Central memory CD8-positive, alpha-beta T cell (primary cell): ENCODE results near the gene PDE6A.

Source experiments
- ATAC-seq: fragments of 150-1000 bp; cut with Tn5 transposase; replicated peaks from 2 replicates; pipeline ENCODE4 v1.10.0; 2022; ENCODE audit warnings: mild to moderate bottlenecking, moderate FRiP score, moderate number of reproducible peaks; ENCODE audit not compliant: poor library complexity, severe bottlenecking; ENCODE audit errors: extremely low read depth
- DNase-seq, 2 donors: peaks; one replicate each; pipeline ENCODE4 v3.0.0; 2021; ENCODE audit warnings: low spot score in 2 of 2
- H3K27ac Mint-ChIP-seq: one replicate; pipeline ENCODE4 v1.8.0; 2022; ENCODE audit warnings: low read depth, mild to moderate bottlenecking, moderate library complexity, mixed read lengths
- H3K27me3 Mint-ChIP-seq: one replicate; pipeline ENCODE4 v1.8.0; 2022; ENCODE audit warnings: mixed read lengths
- H3K36me3 Mint-ChIP-seq: one replicate; pipeline ENCODE4 v1.8.0; 2022; ENCODE audit warnings: mild to moderate bottlenecking, moderate library complexity, mixed read lengths; ENCODE audit not compliant: insufficient read depth
- H3K4me1 Mint-ChIP-seq: one replicate; pipeline ENCODE4 v1.8.0; 2022; ENCODE audit warnings: mixed read lengths
- H3K4me3 Mint-ChIP-seq: one replicate; pipeline ENCODE4 v1.8.0; 2022; ENCODE audit warnings: mild to moderate bottlenecking, moderate library complexity, mixed read lengths
- H3K9me3 Mint-ChIP-seq: one replicate; pipeline ENCODE4 v1.8.0; 2022; ENCODE audit warnings: mixed read lengths

PDE6A gene

GRCh38 chr5:149961957-149962409 is 17.4 kb upstream of the PDE6A start:
- Mint-ChIP-seq H3K36me3 (peaks cover 6% of the 10 kb centered on the region), H3K27ac (no peak overlapping the region), H3K27me3 (no peaks in the 10 kb centered on the region), H3K4me1 (peaks cover 35% of the 10 kb centered on the region), H3K9me3 (no peaks in the 10 kb centered on the region), H3K4me3 (peak overlapping the region; percentile 91)
- no peak for ATAC-seq
- no peak for DNase-seq

- DNase-seq (no peak), ATAC-seq (no peak)
- Mint-ChIP-seq H3K4me1 (peaks cover 35% of the 10 kb centered on the region), H3K9me3 (no peaks in the 10 kb centered on the region), H3K27ac (peak overlapping the region; percentile 95), H3K36me3 (peaks cover 6% of the 10 kb centered on the region), H3K4me3 (peak overlapping the region; percentile 91), H3K27me3 (no peaks in the 10 kb centered on the region)
These were observed 16.6 kb upstream of the PDE6A start for GRCh38 chr5:149961186-149961685.

GRCh38 chr5:149960272-149961185 is 15.9 kb upstream of the PDE6A start, which contains the start of gene SLC26A2:
SLC26A2 (plus strand) TSS chr5:149960758; CDS start chr5:149977653, 16,895 bp downstream.
- Mint-ChIP-seq H3K36me3 (peaks cover 6% of the 10 kb centered on the region), H3K27me3 (no peaks in the 10 kb centered on the region), H3K9me3 (no peaks in the 10 kb centered on the region)

GRCh38 chr5:149959406-149960236 is 15.0 kb upstream of the PDE6A start:
- H3K4me3 Mint-ChIP-seq, result peak overlapping the region; percentile 91
- DNase-seq (no peak), ATAC-seq (no peak)
- peaks cover 35% of the 10 kb centered on the region for H3K4me1 Mint-ChIP-seq
- H3K27me3 Mint-ChIP-seq, result no peaks in the 10 kb centered on the region
- no peaks in the 10 kb centered on the region for H3K9me3 Mint-ChIP-seq
- H3K36me3 Mint-ChIP-seq, result peaks cover 6% of the 10 kb centered on the region
- peak overlapping the region; percentile 95 for H3K27ac Mint-ChIP-seq

More at GRCh38 chr5:149960272-149961185, 15.9 kb upstream of the PDE6A start, which contains the start of gene SLC26A2:
- peak within 1 kb of the TSS; percentile 91 for H3K4me3 Mint-ChIP-seq
- DNase-seq (peak; percentile 79 to 88), ATAC-seq (peak; percentile 99)
- H3K4me1 Mint-ChIP-seq, result peaks cover 35% of the 10 kb centered on the region
- H3K27ac Mint-ChIP-seq, result peak within 1 kb of the TSS; percentile 95

GRCh38 chr5:149957855-149958254 is 13.3 kb upstream of the PDE6A start:
- no peak for DNase-seq
- ATAC-seq, result no peak
- Mint-ChIP-seq H3K27me3 (no peaks in the 10 kb centered on the region), H3K36me3 (peaks cover 6% of the 10 kb centered on the region), H3K4me1 (peaks cover 33% of the 10 kb centered on the region), H3K9me3 (no peaks in the 10 kb centered on the region), H3K4me3 (no peak overlapping the region), H3K27ac (no peak overlapping the region)

GRCh38 chr5:149956685-149957084 is 12.1 kb upstream of the PDE6A start:
- Mint-ChIP-seq H3K4me1 (peaks cover 22% of the 10 kb centered on the region), H3K9me3 (no peaks in the 10 kb centered on the region), H3K4me3 (no peak overlapping the region), H3K27me3 (no peaks in the 10 kb centered on the region), H3K36me3 (peaks cover 6% of the 10 kb centered on the region), H3K27ac (no peak overlapping the region)
- DNase-seq (no peak), ATAC-seq (no peak)

GRCh38 chr5:149954798-149955197 is 10.2 kb upstream of the PDE6A start:
- Mint-ChIP-seq H3K4me1 (peaks cover 7% of the 10 kb centered on the region), H3K36me3 (peaks cover 3% of the 10 kb centered on the region), H3K4me3 (no peak overlapping the region), H3K27ac (no peak overlapping the region), H3K27me3 (peaks cover 2% of the 10 kb centered on the region), H3K9me3 (no peaks in the 10 kb centered on the region)
- no peak for ATAC-seq
- DNase-seq, result no peak

- no peaks in the 10 kb centered on the region for H3K36me3 Mint-ChIP-seq
- H3K4me3 Mint-ChIP-seq, result no peak overlapping the region
- ATAC-seq (no peak), DNase-seq (no peak)
- no peak overlapping the region for H3K27ac Mint-ChIP-seq
- no peaks in the 10 kb centered on the region for H3K9me3 Mint-ChIP-seq
- peaks cover 14% of the 10 kb centered on the region for H3K27me3 Mint-ChIP-seq
- no peaks in the 10 kb centered on the region for H3K4me1 Mint-ChIP-seq
These were observed 9.0 kb upstream of the PDE6A start for GRCh38 chr5:149953436-149954121.

- H3K36me3 Mint-ChIP-seq, result no peaks in the 10 kb centered on the region
- H3K27ac Mint-ChIP-seq, result no peak overlapping the region
- no peak for DNase-seq
- no peaks in the 10 kb centered on the region for H3K9me3 Mint-ChIP-seq
- ATAC-seq, result no peak
- H3K4me1 Mint-ChIP-seq, result no peaks in the 10 kb centered on the region
- no peak overlapping the region for H3K4me3 Mint-ChIP-seq
- H3K27me3 Mint-ChIP-seq, result peaks cover 33% of the 10 kb centered on the region
These were observed 6.7 kb upstream of the PDE6A start for GRCh38 chr5:149951138-149951749.

- DNase-seq, result no peak
- no peaks in the 10 kb centered on the region for H3K4me1 Mint-ChIP-seq
- peaks cover 34% of the 10 kb centered on the region for H3K27me3 Mint-ChIP-seq
- no peaks in the 10 kb centered on the region for H3K36me3 Mint-ChIP-seq
- no peaks in the 10 kb centered on the region for H3K9me3 Mint-ChIP-seq
- H3K4me3 Mint-ChIP-seq, result no peak overlapping the region
- no peak for ATAC-seq
- no peak overlapping the region for H3K27ac Mint-ChIP-seq
These were observed 4.4 kb upstream of the PDE6A start for GRCh38 chr5:149948993-149949392.

- DNase-seq (no peak), ATAC-seq (no peak)
- Mint-ChIP-seq H3K9me3 (no peaks in the 10 kb centered on the region), H3K4me3 (no peak overlapping the region), H3K27ac (no peak overlapping the region), H3K4me1 (no peaks in the 10 kb centered on the region), H3K36me3 (no peaks in the 10 kb centered on the region), H3K27me3 (peaks cover 34% of the 10 kb centered on the region)
These were observed 1.5 kb upstream of the PDE6A start for GRCh38 chr5:149946118-149946517.
